Amygdala (tissue), 56 donors: Measurements from ENCODE around the gene TAGLN.
"Not testable (repeated sequence)": the region's sequence is repeated elsewhere in the genome, so short reads cannot be mapped to it uniquely, and the experiment has no call there.

ENCODE experiments used
- DNase-seq, 56 donors: peaks; one replicate each; lab custom pipeline; 2025; lab: John Stamatoyannopoulos, UW

TAGLN gene

DNA sequence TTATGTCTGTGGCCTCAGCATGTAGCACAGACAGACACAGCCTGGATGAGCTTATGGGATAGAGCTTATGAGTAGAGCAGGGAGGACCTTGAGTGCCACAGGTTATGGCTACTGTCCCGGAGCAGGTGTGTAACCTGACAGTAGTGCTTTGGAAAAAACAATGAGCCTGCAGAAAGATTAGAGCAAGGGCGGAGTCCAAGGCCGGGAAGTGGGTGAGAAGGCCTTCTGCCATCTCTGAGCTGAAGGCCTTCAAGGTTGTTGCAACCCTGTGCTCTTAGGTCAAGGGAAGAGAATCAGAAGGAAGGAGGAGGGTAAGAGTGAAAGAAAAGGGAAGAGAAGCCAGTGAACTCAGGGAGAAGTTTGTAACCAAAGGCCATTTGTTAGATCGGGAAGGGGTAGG lies 3.9 kb upstream of the TAGLN start:
- no peak for DNase-seq

DNA sequence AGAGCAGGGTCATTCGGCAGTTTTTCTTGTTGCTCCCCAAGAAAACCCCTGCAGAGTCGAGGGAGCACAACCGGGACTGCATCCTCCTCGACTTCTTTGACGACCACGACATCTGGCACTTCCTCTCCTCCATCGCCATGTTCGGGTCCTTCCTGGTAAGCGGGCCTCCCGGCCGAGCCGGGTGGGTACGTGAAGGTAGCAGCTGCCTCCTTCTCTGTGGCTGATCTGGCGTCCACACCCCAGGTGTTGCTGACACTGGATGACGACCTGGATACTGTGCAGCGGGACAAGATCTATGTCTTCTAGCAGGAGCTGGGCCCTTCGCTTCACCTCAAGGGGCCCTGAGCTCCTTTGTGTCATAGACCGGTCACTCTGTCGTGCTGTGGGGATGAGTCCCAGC lies 3.4 kb upstream of the TAGLN start:
- DNase-seq: no peak

DNA sequence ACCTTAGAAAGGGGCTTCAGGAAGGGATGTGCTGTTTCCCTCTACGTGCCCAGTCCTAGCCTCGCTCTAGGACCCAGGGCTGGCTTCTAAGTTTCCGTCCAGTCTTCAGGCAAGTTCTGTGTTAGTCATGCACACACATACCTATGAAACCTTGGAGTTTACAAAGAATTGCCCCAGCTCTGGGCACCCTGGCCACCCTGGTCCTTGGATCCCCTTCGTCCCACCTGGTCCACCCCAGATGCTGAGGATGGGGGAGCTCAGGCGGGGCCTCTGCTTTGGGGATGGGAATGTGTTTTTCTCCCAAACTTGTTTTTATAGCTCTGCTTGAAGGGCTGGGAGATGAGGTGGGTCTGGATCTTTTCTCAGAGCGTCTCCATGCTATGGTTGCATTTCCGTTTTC lies 2.2 kb upstream of the TAGLN start:
- no peak for DNase-seq

DNA sequence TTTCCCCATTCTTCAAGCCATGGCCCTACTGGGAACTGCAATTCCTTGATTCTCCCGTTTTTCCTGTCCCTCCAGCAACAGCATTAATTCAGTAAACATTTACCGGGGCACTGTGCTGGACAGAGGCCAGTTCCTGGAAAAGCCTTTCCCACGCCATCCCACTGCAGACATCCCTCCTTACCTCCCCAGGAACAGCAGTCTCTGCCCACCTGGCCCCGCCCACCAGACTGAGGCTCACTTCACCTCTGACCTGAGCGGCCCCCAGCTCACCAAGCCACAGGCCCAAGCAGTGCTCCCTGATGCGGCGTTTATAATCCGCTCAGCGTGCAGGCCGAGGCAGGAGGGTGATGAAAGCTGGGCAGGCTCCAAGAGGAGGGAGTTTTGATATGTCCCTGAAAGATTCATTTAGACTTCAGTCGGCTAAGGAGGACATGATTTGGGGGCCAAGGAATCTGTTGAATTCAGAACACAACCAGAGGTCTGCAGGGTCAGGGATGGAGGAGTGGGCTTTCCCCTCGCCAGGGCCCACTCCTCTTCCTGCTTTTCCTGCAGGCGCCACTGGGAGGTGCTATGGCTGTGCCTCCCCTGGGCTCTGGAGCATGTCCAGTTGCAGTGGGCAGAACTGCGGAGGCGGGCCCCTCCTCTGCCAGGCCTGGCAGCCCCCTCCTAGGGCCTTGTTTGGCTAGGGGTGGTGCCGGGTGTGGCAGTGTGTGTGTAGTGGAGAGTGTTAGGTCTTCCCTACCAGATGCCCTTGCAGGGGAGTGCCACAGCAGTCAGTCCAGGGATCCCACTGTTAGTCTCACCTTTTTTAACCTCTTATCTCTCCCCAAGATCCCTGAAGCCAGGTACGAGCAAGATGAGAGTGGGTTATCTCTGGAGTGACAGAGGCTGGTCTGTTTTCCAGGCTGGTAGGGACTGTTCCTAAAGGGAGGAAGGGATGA lies 1.4 kb upstream of the TAGLN start:
- DNase-seq: no peak

DNA sequence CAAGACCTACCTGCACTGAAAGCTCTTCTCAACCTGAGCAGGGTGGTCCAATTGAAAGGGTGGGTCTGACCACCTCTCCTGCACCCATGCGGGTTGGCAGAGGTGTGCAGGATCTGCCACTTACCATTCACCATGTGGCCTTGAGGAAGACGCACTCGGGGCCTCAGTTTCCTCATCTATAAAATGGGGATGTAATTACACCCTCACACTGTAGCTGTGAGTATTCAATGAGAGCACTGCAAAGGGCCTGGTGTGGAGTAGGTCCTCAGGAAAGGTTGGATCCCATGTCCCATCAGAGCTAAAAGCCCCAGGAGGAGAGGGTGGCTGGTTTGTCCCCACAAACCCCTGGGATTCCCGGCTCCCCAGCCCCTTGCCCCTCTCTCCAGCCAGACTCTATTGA lies 557 bp upstream of the TAGLN start:
- no peak for DNase-seq

DNA sequence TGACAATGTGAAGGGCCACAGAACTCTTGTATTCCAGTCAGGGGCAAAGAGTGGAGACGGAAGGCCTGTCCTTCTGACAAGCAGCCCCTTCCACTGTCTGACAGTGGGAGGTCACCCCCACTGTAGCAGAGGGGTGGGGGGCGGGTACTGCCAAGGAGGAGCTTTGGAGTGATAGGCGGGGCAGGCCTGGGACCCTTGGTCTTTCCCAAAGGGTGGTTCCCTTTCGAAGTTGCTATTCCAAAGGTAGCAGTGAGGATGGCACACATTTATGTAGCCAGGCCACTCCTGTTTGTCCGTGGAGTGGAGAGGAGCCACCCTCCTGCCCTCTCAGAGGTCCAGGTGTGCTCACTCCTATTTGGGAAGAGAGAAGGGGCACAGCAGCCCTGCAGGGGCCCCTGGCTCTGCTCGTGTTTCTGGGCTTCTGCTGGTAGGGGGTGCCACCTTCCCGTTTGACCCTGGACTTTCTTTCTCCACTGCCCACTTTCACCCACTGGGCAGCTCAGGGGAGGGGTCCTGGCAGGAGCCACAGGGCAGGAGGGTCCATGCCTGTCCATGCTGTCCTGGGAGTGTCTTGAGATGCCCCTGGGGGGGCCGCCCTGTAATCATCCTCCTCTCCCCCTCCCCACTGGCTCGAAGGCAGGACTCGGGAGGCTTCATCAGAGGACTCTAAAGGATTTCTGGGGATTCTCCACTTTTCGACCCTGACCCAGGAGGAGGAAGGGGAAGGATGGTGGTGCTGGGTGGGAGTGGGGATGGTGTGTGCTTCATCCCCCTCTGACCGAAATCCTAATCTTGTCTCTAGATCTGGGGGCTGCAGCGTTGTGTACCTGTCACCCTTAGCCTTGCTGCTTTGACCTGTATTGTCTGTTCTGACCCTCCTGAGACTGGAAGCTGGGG lies 994 bp downstream of the TAGLN start:
- no peak for DNase-seq

DNA sequence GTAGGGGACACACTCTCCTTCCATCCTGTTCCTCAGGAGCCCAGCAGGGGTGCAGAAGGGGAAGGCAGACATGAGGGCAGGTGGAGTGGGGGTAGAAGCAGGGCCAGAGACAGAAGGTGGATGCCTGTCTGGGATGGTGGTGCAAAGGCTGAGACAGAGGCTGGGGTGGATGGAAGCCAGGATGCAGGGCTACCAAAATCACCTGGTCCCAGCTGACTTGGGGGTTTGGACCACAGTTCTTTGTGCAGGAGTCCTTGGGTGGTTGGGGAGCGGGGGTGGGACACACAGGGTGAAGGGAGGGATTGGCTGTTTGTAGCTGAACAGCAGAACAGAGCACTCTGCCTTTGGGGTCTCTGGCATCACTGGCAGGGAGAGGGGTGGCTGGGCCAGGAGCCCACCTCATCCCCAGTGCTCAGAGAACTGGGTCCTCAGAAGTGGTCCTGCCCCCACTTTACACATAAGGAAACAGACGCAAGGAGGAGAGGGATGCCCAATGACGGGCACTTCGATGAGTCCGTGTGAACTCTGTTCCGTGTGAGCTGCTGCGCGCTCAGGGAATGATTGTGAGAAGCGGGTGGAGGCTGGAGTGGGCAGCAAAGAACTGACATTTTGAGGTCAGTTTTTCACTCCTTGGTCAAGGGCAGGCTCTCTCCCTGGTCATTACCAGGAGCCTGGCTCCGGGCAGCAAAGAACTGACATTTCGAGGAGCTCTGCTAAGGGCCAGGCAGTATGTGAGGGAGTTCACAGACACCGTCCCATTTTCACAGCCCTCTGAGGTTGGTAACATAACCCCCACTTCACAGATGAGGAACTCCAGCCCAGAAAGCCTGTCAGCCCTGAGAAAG lies 1.9 kb downstream of the TAGLN start:
- no peak for DNase-seq

DNA sequence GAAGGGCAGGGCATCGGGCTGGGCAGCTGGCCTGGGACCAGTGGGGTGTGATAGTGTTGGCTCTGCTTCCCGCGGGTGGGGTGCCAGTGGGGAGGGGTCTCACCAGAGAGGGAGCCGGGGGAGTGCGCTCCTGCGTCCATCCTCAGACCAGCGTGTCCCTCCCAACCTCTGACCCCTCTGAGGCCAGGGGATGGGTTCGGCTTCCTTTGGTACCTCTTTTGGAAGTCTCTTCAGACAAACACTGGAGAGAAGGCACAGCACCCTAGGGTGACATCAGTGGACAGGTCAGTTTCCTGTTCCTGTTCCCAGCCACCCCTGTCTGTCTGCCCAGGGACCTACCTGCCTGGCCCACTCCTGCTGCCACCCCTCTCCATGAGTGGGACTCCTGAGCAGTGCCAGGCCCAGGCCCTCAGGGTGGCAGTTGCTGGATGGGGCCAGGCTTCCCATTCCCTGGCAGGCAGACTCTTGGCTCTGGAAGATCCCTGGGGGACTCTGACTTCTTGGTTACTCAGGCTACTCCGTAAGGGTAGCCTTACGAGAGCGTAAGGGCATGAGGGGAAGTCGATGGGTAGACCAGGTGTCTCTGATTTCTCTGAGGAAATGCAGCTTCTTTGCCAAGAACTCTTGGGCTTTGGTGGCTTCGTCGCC lies 2.6 kb downstream of the TAGLN start:
- DNase-seq: no peak

DNA sequence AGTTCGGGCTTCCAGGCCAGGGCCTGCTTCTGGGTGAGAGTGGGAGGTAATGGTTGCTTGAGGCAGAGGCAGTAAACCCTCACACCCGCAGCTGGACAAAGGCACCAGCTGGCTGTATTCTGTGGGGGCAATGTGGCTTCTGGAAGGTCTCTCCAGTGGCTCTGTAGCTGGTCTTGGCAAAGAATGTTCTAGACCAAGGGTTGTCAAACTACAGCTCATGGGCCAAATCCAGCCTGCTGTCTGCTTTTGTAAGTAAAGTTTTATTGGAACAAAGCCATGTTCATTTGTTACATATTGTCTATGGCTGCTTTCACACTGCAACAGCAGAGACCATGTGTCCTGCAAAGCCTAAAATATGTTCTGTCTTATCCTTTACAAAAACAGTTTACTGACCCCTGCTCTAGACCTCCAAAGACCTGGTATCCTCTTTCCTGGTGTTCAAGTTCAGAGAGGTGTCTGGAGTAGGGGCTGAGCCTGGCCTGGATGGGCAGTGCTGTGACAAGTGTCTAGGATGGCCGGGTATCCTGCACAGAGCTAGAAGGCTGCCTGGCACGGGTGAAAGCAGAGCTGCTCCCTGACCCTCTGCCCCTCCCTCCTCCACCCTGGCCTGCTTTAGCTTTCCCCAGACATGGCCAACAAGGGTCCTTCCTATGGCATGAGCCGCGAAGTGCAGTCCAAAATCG lies 3.4 kb downstream of the TAGLN start:
- no peak for DNase-seq

DNA sequence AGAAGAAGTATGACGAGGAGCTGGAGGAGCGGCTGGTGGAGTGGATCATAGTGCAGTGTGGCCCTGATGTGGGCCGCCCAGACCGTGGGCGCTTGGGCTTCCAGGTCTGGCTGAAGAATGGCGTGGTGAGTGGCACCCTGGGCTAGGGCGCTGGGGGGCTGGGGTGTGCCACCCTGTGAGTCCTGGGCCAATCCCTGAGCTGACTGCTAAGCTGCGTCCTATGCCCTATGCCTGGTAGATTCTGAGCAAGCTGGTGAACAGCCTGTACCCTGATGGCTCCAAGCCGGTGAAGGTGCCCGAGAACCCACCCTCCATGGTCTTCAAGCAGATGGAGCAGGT lies 3.9 kb downstream of the TAGLN start:
- DNase-seq: no peak

DNA sequence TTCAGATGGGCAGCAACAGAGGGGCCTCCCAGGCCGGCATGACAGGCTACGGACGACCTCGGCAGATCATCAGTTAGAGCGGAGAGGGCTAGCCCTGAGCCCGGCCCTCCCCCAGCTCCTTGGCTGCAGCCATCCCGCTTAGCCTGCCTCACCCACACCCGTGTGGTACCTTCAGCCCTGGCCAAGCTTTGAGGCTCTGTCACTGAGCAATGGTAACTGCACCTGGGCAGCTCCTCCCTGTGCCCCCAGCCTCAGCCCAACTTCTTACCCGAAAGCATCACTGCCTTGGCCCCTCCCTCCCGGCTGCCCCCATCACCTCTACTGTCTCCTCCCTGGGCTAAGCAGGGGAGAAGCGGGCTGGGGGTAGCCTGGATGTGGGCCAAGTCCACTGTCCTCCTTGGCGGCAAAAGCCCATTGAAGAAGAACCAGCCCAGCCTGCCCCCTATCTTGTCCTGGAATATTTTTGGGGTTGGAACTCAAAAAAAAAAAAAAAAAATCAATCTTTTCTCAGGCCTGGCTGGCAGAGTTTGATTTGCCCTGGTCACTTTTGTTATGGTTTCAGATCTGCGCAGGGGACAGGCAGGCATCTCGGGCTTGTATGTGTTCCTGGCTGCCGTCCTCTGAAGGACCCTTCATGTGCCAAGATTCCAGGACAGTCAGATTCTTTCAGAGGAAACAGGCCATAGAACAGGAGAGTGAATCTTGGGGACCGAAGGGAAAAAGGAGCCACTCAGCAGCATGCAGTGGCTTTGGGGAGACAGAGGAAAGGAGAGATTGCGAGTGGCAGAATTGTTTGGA lies 5.3 kb downstream of the TAGLN start:
- no peak for DNase-seq

DNA sequence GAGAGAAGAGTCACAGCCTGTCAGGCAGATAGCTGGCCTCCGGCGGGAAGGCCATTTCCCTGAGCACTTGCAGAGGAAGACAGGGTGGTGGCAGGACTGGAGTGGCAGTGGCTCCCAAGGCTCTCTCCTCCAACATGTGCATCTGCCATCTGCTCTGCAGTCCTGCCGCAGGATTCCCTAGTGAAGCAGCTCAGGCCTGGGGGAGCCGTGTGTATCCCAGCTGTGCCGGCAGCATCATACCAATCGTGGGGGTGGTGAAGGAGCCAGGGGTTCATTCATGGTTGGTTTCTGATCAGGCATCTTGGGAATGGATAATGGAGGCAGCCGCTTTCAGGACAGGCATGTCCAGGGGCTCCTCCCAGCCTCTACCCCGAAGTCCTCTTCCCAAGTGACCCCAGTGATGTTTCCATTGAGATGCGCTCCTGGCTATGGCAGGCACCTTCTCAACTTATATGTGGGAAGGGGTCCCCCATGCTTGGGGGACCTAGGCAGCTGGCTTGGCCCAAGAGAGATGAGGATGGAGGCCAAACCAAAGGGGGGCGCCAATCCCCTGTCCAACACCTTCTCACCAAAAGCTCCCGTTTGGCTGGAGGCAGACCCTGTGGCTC lies 6.1 kb downstream of the TAGLN start:
- DNase-seq: peak in 2 of 56 donors; percentile 10 to 17

DNA sequence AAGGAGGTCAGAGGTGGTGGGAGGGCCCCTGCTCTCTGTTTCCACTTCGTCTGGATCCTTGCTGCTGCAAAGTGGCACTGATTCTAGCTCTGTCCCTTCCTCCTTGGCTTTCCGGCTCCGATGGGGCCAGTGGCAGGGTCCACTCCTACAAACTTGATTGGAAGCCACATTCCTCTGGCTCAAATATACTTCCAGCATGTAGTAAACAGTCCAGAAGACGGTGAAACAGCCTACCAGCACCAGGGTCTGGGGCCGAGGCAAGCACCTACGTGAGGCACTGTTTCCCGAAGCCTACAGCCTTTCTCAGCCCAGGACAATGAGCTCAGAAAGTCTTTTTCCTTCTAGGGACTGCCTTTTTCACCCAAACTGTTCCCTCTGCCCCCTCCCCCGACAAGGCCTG lies 6.9 kb downstream of the TAGLN start:
- DNase-seq: not testable (repeated sequence)

DNA sequence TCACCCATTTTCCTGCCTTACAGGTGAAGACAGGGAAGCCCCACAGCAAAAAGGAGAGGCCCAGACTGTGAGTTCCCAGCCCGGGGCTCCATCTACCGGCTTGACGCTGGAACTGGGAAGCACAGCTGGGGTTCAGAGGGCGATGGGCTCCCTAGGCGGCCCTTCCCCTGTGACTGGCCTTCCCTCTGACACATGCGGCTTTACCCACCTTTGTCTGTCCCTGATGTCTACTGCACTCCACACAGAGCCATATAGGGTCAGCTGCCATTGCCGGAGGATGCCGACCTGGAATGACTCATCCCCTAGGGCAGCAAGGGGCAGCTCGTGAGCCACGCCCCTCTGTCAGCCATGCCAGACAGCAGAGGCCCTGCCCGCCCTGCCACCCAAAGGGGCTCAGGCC lies 7.7 kb downstream of the TAGLN start:
- DNase-seq: not testable (repeated sequence)

DNA sequence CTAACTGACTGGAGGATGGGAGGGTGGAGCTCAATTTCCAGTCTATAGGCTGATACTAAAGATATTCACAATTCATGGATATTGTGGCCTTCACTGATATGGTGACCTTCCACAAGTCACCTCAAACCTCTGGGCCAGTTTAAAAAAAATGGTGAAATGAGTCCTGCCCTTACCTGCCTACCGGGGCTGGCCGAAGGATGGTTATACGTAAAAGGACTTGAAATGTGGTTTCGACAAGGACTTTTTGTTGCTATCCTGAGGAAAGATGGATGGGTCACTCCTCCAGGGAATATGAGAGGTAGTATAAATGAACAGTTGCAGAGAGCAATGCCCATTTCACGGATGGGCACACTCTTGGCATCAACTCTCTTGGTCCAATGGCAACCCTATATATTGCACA lies 8.3 kb downstream of the TAGLN start:
- DNase-seq: not testable (repeated sequence)

DNA sequence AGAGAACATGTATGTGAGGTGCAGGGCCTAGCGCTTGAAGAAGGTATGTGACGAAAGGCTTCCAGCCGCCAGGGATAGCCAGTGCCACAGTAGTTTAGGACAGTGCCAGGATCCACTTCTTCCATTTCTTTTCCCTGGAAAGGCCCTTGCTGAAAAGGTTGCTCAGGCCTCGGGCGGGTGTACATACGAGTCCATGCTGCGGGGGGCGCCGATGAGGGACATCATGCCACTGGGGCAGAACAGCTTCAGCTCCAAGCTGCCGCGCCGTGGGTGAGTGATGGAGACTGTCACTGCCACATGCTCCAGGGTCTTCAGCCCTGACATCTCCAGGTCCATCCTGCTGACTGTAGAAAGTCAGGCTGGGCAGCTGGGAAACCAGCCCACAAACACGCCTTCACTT lies 9.5 kb downstream of the TAGLN start:
- DNase-seq: not testable (repeated sequence)

DNA sequence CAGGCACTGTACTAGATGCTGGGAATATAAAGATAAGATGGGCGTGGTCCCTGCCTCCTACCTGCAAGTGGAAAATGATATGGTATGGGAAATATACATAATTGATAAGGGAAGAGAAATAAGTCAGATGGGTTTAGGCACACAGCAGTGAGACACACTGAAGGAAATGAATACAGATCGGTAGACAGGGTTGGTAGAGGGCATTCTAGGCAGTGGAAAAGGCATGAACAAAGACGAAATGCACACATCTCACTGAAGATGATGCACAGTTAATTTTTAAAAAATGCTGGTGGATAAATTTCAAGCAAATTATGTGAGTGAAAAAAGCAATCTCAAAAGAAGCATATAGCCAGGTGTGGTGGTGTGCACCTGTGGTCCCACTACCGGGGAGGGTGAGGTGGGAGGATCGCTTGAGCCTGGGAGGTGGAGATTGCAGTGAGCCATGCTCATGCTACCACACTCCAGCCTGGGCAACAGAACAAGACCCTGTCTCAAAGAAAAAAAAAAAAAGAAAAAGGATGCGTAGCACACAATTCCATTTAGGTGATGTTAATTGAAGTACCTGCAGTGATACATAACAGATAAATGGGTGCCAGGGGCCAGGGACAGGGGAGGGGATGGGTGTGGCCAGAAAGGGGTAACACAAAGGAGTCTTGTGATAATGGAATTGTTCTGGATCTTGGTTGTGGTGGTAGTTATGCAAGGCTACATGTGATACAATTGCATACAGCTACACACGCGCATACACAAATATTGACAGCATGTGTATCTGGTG lies 10.4 kb downstream of the TAGLN start:
- DNase-seq: not testable (repeated sequence)

DNA sequence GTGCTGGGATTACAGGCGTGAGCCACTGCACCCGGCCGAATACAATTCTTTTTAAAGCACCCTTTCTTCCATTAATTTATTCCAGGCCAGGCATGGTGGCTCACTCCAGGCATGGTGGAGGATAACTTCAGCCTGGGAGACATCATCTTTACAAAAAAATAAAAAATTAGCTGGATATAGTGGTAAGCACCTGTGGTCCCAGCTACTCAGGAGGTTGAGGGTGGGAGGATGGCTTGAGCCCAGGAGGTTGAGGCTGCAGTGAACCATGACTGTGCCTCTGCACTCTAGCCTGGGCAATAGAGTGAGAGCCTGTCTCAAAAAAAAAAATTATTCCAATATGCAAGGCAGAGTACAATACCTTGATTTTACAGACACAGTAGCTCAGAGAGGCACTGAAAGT lies 11.4 kb downstream of the TAGLN start:
- DNase-seq: no peak
